ENCODE data around the gene DTNB. TPM values are rescaled to one million over a fixed set of nuclear protein-coding genes. Genes with fewer than 3 reads are reported as not detected.
"Not testable (repeated sequence)": the region's sequence is repeated elsewhere in the genome, so short reads cannot be mapped to it uniquely, and the experiment has no call there.

The DTNB gene
- total RNA-seq, 1 donor from 2014 or later: 8.5 TPM

DNA sequence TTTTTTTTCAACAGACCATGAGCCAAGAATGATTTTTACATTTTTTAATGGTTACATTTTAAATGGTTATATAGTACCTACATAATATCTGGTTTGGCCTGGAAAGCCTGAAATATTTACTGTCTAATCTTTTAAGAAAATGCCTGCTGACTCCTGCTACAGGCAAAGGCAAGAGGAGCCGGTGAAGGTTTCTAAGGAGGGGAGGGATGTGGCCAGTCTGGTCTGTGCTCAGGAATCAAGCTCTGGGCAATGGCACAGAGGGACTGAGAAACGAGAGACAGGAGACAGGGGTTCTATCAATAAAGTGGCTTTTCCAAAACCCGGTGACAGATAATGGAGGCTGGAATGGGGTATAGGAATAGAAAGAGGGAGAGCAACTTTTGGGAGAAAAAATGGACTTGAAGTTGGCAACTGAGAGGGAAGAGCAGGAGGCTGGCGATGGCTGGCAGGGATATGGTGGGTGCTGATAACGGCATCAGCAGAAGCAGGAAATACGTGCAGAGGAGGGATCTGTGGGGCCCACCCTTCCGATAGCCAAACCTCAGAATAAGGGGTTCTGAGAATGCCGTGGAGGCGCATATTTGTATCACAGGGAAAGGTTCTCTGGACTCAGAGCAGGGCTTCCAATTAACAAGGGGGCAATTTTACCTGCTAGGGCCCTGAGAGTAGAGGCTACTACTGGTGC lies 267.6 kb downstream of the DTNB start:
- Mint-ChIP-seq H3K27me3 (ENCODE audit: low read depth) (no peaks in the 10 kb centered on the region), H3K36me3 (ENCODE audit: low read depth) (no peaks in the 10 kb centered on the region), H3K4me1 (ENCODE audit: low read depth) (no peaks in the 10 kb centered on the region), H3K27ac (ENCODE audit: unreplicated experiment) (no peak overlapping the region), H3K4me3 (ENCODE audit: unreplicated experiment) (no peak overlapping the region), H3K9me3 (ENCODE audit: low read depth) (no peaks in the 10 kb centered on the region)
- DNase-seq (ENCODE audit: low spot score): no peak
- TF ChIP-seq CTCF (IDR thresholded peaks at IDR 0.05): no peak

GRCh38 chr2:25403120-25403760 lies 270.1 kb downstream of the DTNB start:
- not testable (repeated sequence) for H3K27ac Mint-ChIP-seq (ENCODE audit: unreplicated experiment); H3K27me3 Mint-ChIP-seq (ENCODE audit: low read depth); H3K4me3 Mint-ChIP-seq (ENCODE audit: unreplicated experiment); H3K9me3 Mint-ChIP-seq (ENCODE audit: low read depth); H3K4me1 Mint-ChIP-seq (ENCODE audit: low read depth); DNase-seq (ENCODE audit: low spot score); H3K36me3 Mint-ChIP-seq (ENCODE audit: low read depth)

GRCh38 chr2:25402477-25402876 lies 270.9 kb downstream of the DTNB start:
- no peak for DNase-seq (ENCODE audit: low spot score)
- no peaks in the 10 kb centered on the region for H3K9me3 Mint-ChIP-seq (ENCODE audit: low read depth)
- TF ChIP-seq CTCF (IDR thresholded peaks at IDR 0.05): no peak
- peaks cover 4% of the 10 kb centered on the region for H3K4me1 Mint-ChIP-seq (ENCODE audit: low read depth)
- H3K27me3 Mint-ChIP-seq (ENCODE audit: low read depth): no peaks in the 10 kb centered on the region
- H3K27ac Mint-ChIP-seq (ENCODE audit: unreplicated experiment): no peak overlapping the region
- no peak overlapping the region for H3K4me3 Mint-ChIP-seq (ENCODE audit: unreplicated experiment)
- H3K36me3 Mint-ChIP-seq (ENCODE audit: low read depth): no peaks in the 10 kb centered on the region

DNA sequence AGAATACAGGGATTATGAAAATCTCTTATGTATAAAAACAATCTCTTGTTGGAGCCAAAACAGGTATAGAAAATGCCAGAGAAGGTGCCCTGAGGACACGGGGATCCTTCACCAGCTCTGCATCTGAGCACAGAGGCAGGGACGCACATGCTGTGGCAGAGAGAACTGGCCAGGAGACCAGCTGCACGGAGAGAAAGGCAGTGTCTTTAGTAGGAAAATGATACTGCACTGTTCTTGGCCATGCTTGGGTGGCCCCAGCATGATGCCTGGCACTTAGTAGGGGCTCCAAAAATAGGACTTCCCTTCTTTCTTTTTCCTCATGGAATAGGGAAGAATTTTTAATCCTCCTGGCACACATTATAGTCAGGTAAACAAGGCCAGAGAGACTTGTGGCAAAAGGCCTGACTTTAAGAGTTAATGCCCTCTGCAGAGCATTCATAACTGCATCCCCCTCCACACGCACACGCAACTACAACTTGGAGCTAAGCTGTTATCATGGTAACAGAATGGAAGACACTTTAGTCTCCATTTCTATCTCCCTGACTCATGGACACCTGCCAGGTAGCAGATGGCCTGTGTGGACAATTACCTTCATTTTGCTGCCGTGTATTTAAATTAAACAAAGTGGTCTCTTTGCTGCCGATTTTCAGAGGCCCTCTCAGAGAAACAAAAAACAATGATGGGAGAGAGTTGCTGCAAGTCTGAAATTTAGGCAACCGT lies 271.9 kb downstream of the DTNB start:
- H3K27me3 Mint-ChIP-seq (ENCODE audit: low read depth): no peaks in the 10 kb centered on the region
- no peak overlapping the region for H3K27ac Mint-ChIP-seq (ENCODE audit: unreplicated experiment)
- H3K4me3 Mint-ChIP-seq (ENCODE audit: unreplicated experiment): no peak overlapping the region
- no peaks in the 10 kb centered on the region for H3K9me3 Mint-ChIP-seq (ENCODE audit: low read depth)
- no peak for DNase-seq (ENCODE audit: low spot score)
- TF ChIP-seq CTCF (IDR thresholded peaks at IDR 0.05): no peak
- H3K36me3 Mint-ChIP-seq (ENCODE audit: low read depth): no peaks in the 10 kb centered on the region
- peaks cover 4% of the 10 kb centered on the region for H3K4me1 Mint-ChIP-seq (ENCODE audit: low read depth)

GRCh38 chr2:25400576-25401216 lies 272.7 kb downstream of the DTNB start:
- Mint-ChIP-seq H3K27ac (ENCODE audit: unreplicated experiment) (no peak overlapping the region), H3K36me3 (ENCODE audit: low read depth) (no peaks in the 10 kb centered on the region), H3K27me3 (ENCODE audit: low read depth) (no peaks in the 10 kb centered on the region), H3K4me3 (ENCODE audit: unreplicated experiment) (no peak overlapping the region), H3K9me3 (ENCODE audit: low read depth) (no peaks in the 10 kb centered on the region), H3K4me1 (ENCODE audit: low read depth) (peaks cover 4% of the 10 kb centered on the region)
- no peak for DNase-seq (ENCODE audit: low spot score)
- TF ChIP-seq CTCF (IDR thresholded peaks at IDR 0.05): no peak
